ENCODE results near the gene PHF10.

PHF10 gene

DNA sequence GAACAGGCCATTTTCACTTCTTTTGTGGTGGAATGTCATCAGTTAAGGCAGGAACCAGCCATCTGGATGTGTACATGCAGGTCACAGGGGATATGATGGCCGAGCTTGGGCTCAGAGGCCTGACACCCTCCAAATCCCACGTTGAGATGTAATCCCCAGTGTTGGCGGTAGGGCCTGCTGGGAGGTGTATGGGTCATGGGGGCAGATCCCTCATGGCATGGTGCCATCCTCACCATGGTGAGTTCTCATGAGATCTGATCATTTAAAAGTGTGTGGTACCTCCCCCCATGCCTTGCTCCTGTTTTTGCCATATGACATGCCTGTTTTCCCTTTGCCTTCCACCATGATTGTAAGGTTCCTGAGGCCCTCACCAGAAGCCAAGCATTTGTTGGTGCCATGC, 49.3 kb downstream of the PHF10 start:
- no peak for ATAC-seq

DNA sequence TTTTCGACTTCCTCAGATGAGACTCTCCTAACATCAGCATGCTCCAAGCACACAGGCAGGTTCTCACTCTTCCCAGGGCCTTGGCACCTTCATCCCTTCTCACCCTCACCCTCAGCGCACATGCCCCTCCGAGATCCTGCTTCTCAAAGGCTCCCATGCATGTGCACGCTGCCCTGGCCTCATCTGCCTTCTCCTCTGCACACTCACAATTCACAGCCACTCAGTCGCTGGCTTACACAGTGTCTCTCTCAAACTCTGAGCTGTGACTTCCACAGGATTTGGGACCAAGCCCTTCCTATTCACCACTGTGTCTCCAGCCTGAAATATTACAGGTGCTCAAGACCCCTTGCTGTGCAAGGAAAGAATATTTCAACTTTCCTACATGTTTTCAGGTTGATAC, 52.7 kb downstream of the PHF10 start:
- ATAC-seq, result no peak
- TF ChIP-seq ZC3H10 (CRISPR knock-in tag; IDR thresholded peaks at IDR 0.05) (no peak), ZFP3 (CRISPR knock-in tag; IDR thresholded peaks at IDR 0.05) (no peak), ESRRG (CRISPR knock-in tag; IDR thresholded peaks at IDR 0.05) (no peak), PPARA (CRISPR knock-in tag; IDR thresholded peaks at IDR 0.05; ENCODE audit: borderline replicate concordance) (no peak), BACH2 (CRISPR knock-in tag; IDR thresholded peaks at IDR 0.05; ENCODE audit: borderline replicate concordance) (no peak), GLIS3 (CRISPR knock-in tag; IDR thresholded peaks at IDR 0.05) (no peak)
- TF ChIP-seq, protein P1, sequence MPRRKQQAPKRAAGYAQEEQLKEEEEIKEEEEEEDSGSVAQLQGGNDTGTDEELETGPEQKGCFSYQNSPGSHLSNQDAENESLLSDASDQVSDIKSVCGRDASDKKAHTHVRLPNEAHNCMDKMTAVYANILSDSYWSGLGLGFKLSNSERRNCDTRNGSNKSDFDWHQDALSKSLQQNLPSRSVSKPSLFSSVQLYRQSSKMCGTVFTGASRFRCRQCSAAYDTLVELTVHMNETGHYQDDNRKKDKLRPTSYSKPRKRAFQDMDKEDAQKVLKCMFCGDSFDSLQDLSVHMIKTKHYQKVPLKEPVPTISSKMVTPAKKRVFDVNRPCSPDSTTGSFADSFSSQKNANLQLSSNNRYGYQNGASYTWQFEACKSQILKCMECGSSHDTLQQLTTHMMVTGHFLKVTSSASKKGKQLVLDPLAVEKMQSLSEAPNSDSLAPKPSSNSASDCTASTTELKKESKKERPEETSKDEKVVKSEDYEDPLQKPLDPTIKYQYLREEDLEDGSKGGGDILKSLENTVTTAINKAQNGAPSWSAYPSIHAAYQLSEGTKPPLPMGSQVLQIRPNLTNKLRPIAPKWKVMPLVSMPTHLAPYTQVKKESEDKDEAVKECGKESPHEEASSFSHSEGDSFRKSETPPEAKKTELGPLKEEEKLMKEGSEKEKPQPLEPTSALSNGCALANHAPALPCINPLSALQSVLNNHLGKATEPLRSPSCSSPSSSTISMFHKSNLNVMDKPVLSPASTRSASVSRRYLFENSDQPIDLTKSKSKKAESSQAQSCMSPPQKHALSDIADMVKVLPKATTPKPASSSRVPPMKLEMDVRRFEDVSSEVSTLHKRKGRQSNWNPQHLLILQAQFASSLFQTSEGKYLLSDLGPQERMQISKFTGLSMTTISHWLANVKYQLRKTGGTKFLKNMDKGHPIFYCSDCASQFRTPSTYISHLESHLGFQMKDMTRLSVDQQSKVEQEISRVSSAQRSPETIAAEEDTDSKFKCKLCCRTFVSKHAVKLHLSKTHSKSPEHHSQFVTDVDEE (CRISPR knock-in tag; IDR thresholded peaks at IDR 0.05), result no peak

More for the DNA sequence above, 49.3 kb downstream of the PHF10 start:
- TF ChIP-seq GLIS3 (CRISPR knock-in tag; IDR thresholded peaks at IDR 0.05) (no peak), ARNTL (CRISPR knock-in tag; IDR thresholded peaks at IDR 0.05; ENCODE audit: borderline replicate concordance, low read depth) (no peak), ZFP3 (CRISPR knock-in tag; IDR thresholded peaks at IDR 0.05) (no peak), TCF4 (CRISPR knock-in tag; IDR thresholded peaks at IDR 0.05; ENCODE audit: borderline replicate concordance) (no peak), OSR1 (CRISPR knock-in tag; IDR thresholded peaks at IDR 0.05) (no peak), RARB (CRISPR knock-in tag; IDR thresholded peaks at IDR 0.05) (no peak), ZNF565 (CRISPR knock-in tag; conservative IDR thresholded peaks at IDR 0.05; ENCODE audit: low read depth) (no peak), CSDC2 (CRISPR knock-in tag; IDR thresholded peaks at IDR 0.05) (no peak), SNAI2 (CRISPR knock-in tag; IDR thresholded peaks at IDR 0.05) (no peak), ZNF70 (CRISPR knock-in tag; IDR thresholded peaks at IDR 0.05) (no peak), BACH2 (CRISPR knock-in tag; IDR thresholded peaks at IDR 0.05; ENCODE audit: borderline replicate concordance) (no peak)
- TF ChIP-seq, protein P1 (CRISPR knock-in tag; IDR thresholded peaks at IDR 0.05), result no peak

DNA sequence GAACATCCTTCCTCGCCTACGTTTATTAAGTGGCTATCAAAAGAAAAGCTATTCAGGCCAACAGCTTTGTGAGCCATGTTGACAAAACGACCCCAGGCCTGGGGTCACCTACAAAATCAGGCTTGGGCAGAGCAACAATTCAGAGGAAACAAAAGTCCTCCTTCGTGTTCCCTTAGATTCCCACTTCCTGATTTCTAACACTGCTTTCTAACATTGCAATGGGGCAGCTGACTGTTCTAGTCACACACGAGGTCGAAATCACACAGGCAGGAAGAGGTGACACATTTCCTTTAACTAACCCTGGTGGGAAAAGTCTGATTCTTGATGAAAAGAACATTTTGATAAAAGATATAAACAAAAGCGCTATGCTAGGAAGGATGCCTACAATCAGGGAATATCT, 54.4 kb downstream of the PHF10 start:
- TF ChIP-seq TOX (CRISPR knock-in tag; IDR thresholded peaks at IDR 0.05; ENCODE audit: borderline replicate concordance) (no peak), ESRRG (CRISPR knock-in tag; IDR thresholded peaks at IDR 0.05) (no peak), OSR1 (CRISPR knock-in tag; IDR thresholded peaks at IDR 0.05) (no peak), ARNTL (CRISPR knock-in tag; IDR thresholded peaks at IDR 0.05; ENCODE audit: borderline replicate concordance, low read depth) (no peak), BACH2 (CRISPR knock-in tag; IDR thresholded peaks at IDR 0.05; ENCODE audit: borderline replicate concordance) (no peak), ZFP3 (CRISPR knock-in tag; IDR thresholded peaks at IDR 0.05) (no peak), ISL1 (CRISPR knock-in tag; IDR thresholded peaks at IDR 0.05) (no peak), ZNF565 (CRISPR knock-in tag; conservative IDR thresholded peaks at IDR 0.05; ENCODE audit: low read depth) (no peak), CSDC2 (CRISPR knock-in tag; IDR thresholded peaks at IDR 0.05) (no peak), ZNF8 (CRISPR knock-in tag; IDR thresholded peaks at IDR 0.05) (no peak), SNAI2 (CRISPR knock-in tag; IDR thresholded peaks at IDR 0.05) (no peak), TCF4 (CRISPR knock-in tag; IDR thresholded peaks at IDR 0.05; ENCODE audit: borderline replicate concordance) (no peak)
- no peak for ATAC-seq

DNA sequence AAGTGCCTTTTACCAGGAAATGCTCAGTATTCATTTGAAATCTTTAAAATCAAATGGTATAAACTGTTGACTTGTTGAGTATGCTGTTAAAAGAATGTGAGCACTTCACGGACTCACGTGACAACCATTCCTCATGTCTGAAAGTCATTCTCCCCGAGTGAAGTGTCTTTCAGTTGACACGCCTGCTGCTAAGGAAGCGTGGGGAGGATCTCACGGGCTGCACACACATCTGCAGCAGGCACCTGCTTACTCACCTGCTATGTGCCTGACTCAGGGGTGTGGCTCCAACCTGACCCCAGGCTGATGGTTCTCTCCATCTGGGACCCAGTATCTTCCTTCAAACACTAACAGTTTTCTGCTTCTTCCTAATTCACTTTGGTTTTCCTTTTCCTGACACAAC, 55.2 kb downstream of the PHF10 start:
- no peak for ATAC-seq
- no peak for TF ChIP-seq ARNTL (CRISPR knock-in tag; IDR thresholded peaks at IDR 0.05; ENCODE audit: borderline replicate concordance, low read depth)
- TF ChIP-seq, protein P2, sequence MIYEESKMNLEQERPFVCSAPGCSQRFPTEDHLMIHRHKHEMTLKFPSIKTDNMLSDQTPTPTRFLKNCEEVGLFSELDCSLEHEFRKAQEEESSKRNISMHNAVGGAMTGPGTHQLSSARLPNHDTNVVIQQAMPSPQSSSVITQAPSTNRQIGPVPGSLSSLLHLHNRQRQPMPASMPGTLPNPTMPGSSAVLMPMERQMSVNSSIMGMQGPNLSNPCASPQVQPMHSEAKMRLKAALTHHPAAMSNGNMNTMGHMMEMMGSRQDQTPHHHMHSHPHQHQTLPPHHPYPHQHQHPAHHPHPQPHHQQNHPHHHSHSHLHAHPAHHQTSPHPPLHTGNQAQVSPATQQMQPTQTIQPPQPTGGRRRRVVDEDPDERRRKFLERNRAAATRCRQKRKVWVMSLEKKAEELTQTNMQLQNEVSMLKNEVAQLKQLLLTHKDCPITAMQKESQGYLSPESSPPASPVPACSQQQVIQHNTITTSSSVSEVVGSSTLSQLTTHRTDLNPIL (CRISPR knock-in tag; IDR thresholded peaks at IDR 0.05; ENCODE audit: low read depth), result no peak
- no peak for TF ChIP-seq ZNF565 (CRISPR knock-in tag; conservative IDR thresholded peaks at IDR 0.05; ENCODE audit: low read depth)
- TF ChIP-seq, protein P3, sequence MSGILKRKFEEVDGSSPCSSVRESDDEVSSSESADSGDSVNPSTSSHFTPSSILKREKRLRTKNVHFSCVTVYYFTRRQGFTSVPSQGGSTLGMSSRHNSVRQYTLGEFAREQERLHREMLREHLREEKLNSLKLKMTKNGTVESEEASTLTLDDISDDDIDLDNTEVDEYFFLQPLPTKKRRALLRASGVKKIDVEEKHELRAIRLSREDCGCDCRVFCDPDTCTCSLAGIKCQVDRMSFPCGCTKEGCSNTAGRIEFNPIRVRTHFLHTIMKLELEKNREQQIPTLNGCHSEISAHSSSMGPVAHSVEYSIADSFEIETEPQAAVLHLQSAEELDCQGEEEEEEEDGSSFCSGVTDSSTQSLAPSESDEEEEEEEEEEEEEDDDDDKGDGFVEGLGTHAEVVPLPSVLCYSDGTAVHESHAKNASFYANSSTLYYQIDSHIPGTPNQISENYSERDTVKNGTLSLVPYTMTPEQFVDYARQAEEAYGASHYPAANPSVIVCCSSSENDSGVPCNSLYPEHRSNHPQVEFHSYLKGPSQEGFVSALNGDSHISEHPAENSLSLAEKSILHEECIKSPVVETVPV (CRISPR knock-in tag; IDR thresholded peaks at IDR 0.05), result no peak
- no peak for TF ChIP-seq OSR1 (CRISPR knock-in tag; IDR thresholded peaks at IDR 0.05)
- TF ChIP-seq PPARA (CRISPR knock-in tag; IDR thresholded peaks at IDR 0.05; ENCODE audit: borderline replicate concordance), result no peak
- TF ChIP-seq, protein P4, sequence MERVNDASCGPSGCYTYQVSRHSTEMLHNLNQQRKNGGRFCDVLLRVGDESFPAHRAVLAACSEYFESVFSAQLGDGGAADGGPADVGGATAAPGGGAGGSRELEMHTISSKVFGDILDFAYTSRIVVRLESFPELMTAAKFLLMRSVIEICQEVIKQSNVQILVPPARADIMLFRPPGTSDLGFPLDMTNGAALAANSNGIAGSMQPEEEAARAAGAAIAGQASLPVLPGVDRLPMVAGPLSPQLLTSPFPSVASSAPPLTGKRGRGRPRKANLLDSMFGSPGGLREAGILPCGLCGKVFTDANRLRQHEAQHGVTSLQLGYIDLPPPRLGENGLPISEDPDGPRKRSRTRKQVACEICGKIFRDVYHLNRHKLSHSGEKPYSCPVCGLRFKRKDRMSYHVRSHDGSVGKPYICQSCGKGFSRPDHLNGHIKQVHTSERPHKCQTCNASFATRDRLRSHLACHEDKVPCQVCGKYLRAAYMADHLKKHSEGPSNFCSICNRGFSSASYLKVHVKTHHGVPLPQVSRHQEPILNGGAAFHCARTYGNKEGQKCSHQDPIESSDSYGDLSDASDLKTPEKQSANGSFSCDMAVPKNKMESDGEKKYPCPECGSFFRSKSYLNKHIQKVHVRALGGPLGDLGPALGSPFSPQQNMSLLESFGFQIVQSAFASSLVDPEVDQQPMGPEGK (CRISPR knock-in tag; IDR thresholded peaks at IDR 0.05; ENCODE audit: borderline replicate concordance), result no peak
- TF ChIP-seq TCF4 (CRISPR knock-in tag; IDR thresholded peaks at IDR 0.05; ENCODE audit: borderline replicate concordance), result no peak
- TF ChIP-seq, protein P1 (CRISPR knock-in tag; IDR thresholded peaks at IDR 0.05), result no peak
- TF ChIP-seq GLIS3 (CRISPR knock-in tag; IDR thresholded peaks at IDR 0.05), result no peak
- TF ChIP-seq ZFP3 (CRISPR knock-in tag; IDR thresholded peaks at IDR 0.05), result no peak
- TF ChIP-seq SNAI2 (CRISPR knock-in tag; IDR thresholded peaks at IDR 0.05), result no peak
- TF ChIP-seq RARB (CRISPR knock-in tag; IDR thresholded peaks at IDR 0.05), result no peak
- no peak for TF ChIP-seq ZC3H10 (CRISPR knock-in tag; IDR thresholded peaks at IDR 0.05)

All from SK-N-SH treated with all-trans-retinoic acid at 6 μM for 48 hours (cell line).